ENCODE measurements around the gene TEKT2. TPM values are rescaled to one million over a fixed set of nuclear protein-coding genes. Genes with fewer than 3 reads are reported as not detected.

The TEKT2 gene
- polyA plus RNA-seq (ENCODE audit: insufficient read length in 4 of 4): 10 to 100 TPM in 2 of 4 donors, 1 to 10 TPM in 2; 9.4 to 14.3 (median 11.5) TPM

GRCh38 chr1:36083635-36084496, at the start of gene TEKT2:
Gene TEKT2 (plus strand): TSS chr1:36084094. CDS start chr1:36084922, 828 bp downstream.
- DNase-seq (ENCODE audit: low read depth in 4 of 4, low spot score in 2 of 4): peak in 3 of 4 donors; percentile 71 to 75 (median 75)

GRCh38 chr1:36034692-36035091, 49.2 kb upstream of the TEKT2 start:
- no peak for DNase-seq (ENCODE audit: low read depth in 4 of 4, low spot score in 2 of 4)

GRCh38 chr1:36035154-36035553, 48.7 kb upstream of the TEKT2 start:
- no peak for DNase-seq (ENCODE audit: low read depth in 4 of 4, low spot score in 2 of 4)

- no peak for DNase-seq (ENCODE audit: low read depth in 4 of 4, low spot score in 2 of 4)
Measured at GRCh38 chr1:36040238-36040637, 43.7 kb upstream of the TEKT2 start.

- DNase-seq (ENCODE audit: low read depth in 4 of 4, low spot score in 2 of 4): no peak
Measured at GRCh38 chr1:36051821-36052220, 32.1 kb upstream of the TEKT2 start.

- no peak for DNase-seq (ENCODE audit: low read depth in 4 of 4, low spot score in 2 of 4)
Measured at GRCh38 chr1:36053978-36054377, 29.9 kb upstream of the TEKT2 start.

- DNase-seq (ENCODE audit: low read depth in 4 of 4, low spot score in 2 of 4): no peak
Measured at GRCh38 chr1:36055706-36056105, 28.2 kb upstream of the TEKT2 start.

GRCh38 chr1:36062315-36062714, 21.6 kb upstream of the TEKT2 start:
- DNase-seq (ENCODE audit: low read depth in 4 of 4, low spot score in 2 of 4): no peak

GRCh38 chr1:36067871-36068270, 16.0 kb upstream of the TEKT2 start:
- no peak for DNase-seq (ENCODE audit: low read depth in 4 of 4, low spot score in 2 of 4)

- DNase-seq (ENCODE audit: low read depth in 4 of 4, low spot score in 2 of 4): no peak
Measured at GRCh38 chr1:36068866-36069265, 15.0 kb upstream of the TEKT2 start.

GRCh38 chr1:36070349-36070748, 13.5 kb upstream of the TEKT2 start:
- no peak for DNase-seq (ENCODE audit: low read depth in 4 of 4, low spot score in 2 of 4)

- no peak for DNase-seq (ENCODE audit: low read depth in 4 of 4, low spot score in 2 of 4)
Measured at GRCh38 chr1:36076979-36077573, 6.8 kb upstream of the TEKT2 start.

GRCh38 chr1:36080236-36080635, 3.7 kb upstream of the TEKT2 start:
- DNase-seq (ENCODE audit: low read depth in 4 of 4, low spot score in 2 of 4): no peak

GRCh38 chr1:36080801-36081200, 3.1 kb upstream of the TEKT2 start:
- no peak for DNase-seq (ENCODE audit: low read depth in 4 of 4, low spot score in 2 of 4)

- no peak for DNase-seq (ENCODE audit: low read depth in 4 of 4, low spot score in 2 of 4)
Measured at GRCh38 chr1:36081926-36082485, 1.9 kb upstream of the TEKT2 start.

- no peak for DNase-seq (ENCODE audit: low read depth in 4 of 4, low spot score in 2 of 4)
Measured at GRCh38 chr1:36083219-36083618, 675 bp upstream of the TEKT2 start.

- DNase-seq (ENCODE audit: low read depth in 4 of 4, low spot score in 2 of 4): no peak
Measured at GRCh38 chr1:36084497-36085115, 712 bp downstream of the TEKT2 start.

- DNase-seq (ENCODE audit: low read depth in 4 of 4, low spot score in 2 of 4): no peak
Measured at GRCh38 chr1:36085126-36085525, 1.2 kb downstream of the TEKT2 start.

GRCh38 chr1:36085686-36086526, 2.0 kb downstream of the TEKT2 start:
- DNase-seq (ENCODE audit: low read depth in 4 of 4, low spot score in 2 of 4): no peak

- no peak for DNase-seq (ENCODE audit: low read depth in 4 of 4, low spot score in 2 of 4)
Measured at GRCh38 chr1:36086529-36087232, 2.8 kb downstream of the TEKT2 start.
